GM19043 (cell line): ENCODE results near the gene FADS6.
A peak's percentile ranks its signal among the peaks of the same experiment; 100 is the strongest.

Experiments
- ATAC-seq: cut with Tn5 transposase; IDR thresholded peaks from one replicate; pipeline ENCODE4 v1.9.1; 2021; ENCODE audit warnings: low read depth; ENCODE audit not compliant: unreplicated experiment

FADS6 gene

GRCh38 chr17:74892013-74892841 is 1.2 kb downstream of the FADS6 start:
- no peak for ATAC-seq

DNA sequence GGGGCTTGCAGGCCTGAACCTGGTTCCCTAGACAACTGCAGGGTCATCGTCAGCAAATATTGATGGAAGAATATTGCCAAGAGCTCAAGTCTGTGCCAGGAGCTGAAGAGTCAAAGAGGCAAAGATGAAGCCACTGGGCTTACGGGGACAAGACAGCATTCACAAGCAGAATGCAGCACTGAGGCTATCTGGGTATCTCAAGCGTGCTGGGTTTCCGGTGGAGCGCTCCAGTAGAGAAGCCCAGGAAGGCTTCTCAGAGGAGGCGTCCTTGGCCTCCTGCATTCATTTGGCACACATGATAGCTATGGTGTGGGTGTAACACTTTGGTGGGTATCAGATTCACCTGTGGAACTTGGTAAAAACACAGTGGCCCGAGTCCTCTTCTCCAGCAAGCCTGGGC is 2.9 kb downstream of the FADS6 start:
- ATAC-seq = no peak

DNA sequence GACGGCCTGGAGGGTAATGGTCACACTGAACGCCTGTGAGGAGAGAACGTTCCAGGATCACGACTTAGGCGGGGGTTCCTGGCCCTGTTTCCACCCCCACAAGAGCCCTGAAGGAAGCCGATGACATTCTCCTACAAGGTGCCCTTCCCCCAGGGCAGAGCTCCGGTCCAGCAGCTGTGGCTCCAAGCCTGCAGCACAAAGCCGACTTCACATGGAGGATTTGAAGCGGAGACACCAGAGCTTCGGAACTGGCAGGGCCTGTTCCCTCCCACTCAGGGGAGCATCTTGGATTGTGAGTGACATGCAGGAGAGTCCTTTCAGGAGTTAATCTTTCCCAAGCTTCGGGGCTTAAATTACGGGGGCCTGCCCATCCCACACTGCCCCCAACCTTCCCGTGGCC is 5.0 kb downstream of the FADS6 start:
- ATAC-seq = no peak

DNA sequence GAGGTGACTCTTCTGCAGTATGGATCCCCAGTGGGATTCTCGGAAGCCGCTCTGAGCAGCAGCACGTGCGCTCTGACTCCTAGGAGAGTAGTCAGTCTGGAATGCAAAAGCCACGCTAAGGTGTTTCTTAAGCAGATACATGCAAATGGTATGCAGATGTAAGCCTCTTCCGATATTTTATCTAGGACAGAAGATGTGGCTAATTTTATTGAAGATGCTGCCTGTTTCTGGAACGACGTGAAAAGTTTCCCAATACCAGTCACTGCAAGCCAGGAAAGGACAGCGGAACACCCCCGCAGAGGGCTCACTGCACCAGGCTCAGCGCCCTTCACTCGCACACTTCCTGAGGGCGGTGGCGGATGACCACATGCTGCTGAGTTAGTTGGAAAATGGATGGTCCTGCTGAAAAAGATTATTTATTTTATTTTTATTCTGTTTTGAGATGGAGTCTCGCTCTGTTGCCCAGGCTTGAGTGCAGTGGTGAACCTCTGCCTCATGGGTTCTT is 10.1 kb downstream of the FADS6 start:
- ATAC-seq = no peak

GRCh38 chr17:74882517-74883240 is 10.8 kb downstream of the FADS6 start:
- ATAC-seq = no peak

DNA sequence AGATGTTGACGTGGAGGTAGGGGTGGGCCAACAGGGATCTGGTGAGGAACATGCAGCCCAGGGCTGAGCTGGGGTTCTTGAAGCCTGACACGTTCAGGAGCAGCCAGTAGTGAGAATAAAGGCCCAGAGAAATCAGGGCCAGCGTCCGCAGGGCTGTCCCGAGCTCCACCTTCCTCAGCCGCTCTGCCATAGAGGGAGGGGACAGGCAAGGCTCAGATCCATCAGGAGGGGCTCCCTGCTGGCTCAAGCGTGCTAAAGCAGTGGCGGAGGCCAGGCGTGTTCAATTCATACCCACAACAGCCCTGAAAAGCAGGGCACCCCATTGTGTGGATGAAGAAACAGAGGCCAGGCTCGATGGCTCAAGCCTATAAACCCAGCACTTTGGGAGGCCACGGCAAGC is 12.4 kb downstream of the FADS6 start:
- no peak for ATAC-seq

- no peak for ATAC-seq
Observed at GRCh38 chr17:74879308-74879707, 14.1 kb downstream of the FADS6 start.

- ATAC-seq = no peak
Observed at GRCh38 chr17:74878658-74879057, 14.8 kb downstream of the FADS6 start.

DNA sequence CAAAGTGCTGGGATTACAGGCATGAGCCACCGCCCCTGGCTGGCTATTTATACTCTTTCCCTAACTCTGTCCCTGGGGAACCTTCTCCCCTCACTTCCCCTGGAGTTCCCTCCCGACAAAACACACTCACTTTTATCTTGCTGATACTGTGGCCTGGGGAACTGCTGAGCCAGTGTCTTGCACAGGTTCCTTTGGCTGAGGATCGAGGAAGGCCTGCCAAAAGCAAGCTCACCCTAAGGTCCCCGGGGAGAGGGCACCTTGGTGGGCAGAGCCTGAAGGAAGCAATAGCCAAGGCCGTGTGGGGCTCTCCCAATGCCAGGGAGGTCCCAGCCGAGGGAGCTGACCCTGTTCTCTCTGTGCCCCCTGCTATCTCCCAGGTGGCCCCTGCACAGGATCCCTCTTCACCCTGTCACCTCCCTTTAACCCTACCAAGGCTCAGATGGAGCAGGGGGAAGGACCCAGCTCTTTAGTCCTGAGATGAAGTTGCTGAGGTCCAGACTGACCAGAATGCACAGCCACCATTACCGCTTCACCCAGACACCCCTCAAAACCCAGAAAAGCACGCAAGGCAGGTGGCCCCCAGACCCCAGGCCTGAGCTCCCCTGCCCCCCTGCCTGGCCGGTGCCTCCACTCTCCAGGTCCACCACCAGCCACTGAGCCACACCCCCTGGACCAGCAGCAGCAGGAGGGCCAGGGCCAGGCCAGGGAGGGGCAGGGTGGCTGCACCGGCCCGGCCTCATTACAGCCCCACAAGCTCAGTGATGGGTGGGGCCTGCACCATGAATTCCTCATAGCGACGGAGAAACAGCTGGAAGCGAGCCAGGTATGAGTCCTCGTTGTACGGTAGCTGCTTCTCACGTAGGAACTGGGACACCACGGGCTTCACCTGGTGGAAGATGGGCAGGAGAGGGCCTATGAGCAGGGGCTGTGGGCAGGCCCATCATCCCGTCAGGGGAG is 15.6 kb downstream of the FADS6 start:
- ATAC-seq = no peak

- ATAC-seq = no peak
Observed at GRCh38 chr17:74875977-74876593, 17.3 kb downstream of the FADS6 start.

DNA sequence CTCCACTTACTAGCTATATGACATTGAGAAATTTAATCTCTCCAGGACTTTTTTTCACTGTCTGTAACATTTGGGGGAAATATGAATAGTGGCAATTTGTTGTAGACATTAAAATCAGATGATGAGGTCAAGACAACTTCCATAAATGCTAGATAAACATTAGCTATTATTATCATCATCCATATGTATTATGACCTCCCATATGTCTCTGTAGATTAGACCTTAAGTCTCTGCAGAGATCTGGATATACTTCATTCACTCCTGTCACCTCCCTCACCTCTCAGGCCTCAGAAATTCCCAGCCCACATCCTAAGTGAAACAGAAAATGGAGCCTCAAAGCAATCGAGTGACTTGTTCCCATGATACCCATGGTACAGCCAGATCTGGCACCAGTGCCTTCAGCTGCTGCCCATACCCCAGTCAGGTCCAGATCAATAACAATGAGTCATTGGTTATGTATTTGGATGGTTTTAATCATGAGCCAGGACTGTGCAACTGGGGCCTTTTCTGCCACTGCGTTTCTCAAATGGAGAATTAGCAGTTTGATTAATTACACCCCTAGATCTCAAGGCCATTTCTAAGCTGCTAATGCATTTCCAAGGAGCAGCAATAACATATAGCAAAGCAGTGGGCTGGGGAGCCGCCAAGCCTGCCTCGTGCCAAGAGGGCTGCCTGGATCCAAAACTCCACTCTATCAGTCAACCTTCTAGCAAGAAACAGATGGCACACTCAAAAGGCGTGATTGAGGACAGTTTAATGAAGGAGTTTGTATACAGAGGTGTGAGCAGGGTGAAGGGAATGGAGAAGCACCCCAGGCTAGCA is 18.1 kb downstream of the FADS6 start:
- ATAC-seq = no peak

DNA sequence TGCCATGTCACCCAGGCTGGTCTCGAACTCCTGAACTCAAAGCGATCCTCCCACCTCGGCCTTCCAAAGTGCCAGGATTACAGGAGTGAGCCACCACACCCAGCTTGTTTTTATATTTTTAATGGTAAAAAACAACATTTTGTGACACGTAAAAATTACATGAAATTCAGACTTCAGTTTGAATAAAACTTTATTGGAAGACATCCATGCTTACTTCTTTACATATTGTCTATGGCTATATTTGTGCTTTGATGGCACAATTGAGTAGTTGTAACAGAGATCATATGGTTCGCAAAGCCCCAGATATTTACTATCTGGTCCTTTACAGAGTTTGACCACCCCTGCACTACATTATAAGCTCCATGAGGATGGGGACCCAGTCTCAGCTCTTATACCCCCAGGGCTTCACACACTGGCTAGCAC is 18.8 kb downstream of the FADS6 start:
- no peak for ATAC-seq

DNA sequence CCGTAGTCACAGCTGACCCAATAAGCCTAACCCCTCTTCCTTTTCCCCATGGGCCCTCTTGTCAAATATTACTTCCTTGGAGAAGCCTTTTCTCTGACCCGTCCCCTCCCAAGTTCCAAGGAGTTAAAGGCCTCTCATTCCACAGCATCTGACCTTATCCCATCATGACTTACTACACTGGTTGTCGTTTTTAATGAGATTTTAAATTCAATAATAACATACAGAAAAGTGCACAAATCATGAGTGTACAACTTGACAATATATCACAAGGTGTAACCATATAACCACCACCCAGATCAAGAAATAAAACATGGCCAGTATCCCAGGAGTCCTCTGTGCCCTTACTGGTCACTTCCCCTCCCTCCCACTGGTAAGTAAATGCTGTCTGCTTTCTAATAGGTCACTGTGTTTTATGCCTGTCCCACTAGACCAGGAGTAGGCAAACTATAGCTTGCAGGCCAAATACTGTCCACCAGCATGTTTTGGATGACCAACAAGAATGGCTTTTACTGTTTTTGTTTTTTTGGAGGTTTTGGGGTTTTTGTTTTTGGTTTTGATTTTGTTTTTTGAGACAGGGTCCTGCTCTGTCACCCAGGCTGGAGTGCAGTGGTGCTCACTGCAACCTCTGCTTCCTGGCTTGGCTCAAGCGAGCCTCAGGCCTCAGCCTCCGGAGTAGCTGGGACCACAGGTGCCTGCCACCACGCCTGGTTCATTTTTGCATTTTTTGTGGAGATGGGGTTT is 19.4 kb downstream of the FADS6 start:
- no peak for ATAC-seq

DNA sequence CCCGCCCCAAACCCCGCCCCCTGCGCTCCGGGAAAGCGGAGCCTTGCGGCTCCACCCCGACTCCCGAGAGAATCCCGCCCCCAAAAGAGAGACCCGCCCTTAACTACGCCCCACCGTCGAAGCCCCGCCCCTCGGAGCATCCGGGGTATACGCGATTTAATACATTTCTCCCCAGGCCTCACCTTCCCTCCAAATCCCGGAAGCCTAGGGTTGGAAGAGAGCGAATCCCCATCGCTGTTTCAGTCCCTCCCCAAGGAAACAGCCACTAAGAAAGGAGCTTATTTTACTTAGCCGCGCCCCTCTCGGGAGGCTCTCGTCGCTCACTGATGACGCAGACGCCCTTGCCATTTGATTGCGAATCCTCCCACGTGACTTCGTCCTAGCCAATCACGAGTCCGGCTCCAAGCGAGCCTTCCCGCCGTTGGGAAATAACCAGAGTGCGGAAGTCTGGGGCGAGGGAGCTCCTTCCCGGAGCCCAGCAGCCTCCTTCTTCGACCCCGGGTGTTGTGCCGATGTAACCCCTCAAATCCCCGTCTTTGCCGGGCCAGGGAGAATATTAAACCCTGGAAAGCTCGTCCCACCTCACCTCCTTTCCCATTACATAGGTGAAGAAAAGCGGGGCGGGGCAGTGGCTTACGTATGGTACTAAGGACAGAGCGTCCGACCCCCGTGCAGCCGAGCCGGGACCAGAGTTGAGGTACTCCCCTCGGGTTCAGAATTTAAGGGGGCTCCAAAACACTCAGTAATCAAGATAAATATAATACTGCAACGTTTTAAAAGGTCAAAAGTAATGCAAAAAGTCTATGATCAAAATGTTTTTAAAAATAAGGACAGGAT is 20.2 kb downstream of the FADS6 start:
- peak; percentile 90 for ATAC-seq

- ATAC-seq = peak; percentile 19
Observed at GRCh38 chr17:74872313-74873036, 21.0 kb downstream of the FADS6 start, which contains the start of gene FDXR. TSS of gene FDXR (minus strand) at chr17:74872994. CDS start at chr17:74872944, 50 bp downstream.

DNA sequence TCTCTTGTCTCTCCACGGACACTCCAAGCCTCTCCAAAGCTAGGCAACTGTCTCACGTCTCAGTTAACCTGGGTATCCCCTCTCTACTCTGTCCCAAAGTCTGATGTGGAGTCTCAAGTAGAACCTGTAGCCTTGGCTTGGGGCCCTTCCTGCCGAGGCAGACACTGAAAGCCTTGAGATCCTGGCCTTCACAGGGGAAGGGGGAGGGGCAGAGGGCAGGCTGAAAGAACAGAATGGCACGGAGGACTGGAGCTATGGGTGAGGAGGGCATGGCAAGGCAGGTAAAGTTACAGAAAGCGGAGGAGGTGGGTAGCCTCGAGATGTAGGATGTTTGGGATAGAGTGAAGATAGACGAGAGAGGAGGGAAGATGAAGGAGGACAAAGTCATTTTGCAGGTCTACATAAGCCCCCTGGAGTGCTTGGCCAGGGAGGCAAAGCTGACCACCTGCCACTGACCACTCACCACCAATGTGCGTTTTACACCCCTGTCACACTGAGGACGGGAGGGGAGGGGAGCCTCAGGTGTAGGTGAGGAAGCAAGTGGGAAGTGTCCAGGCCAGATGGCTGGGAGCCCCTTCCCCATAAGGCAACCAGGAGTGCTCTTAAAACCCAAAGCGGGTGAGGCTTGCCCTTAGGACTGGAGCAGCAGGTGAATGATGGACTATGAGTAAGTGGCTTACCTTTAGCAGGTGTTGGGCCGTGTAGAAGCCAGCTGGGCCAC is 21.9 kb downstream of the FADS6 start:
- no peak for ATAC-seq
